MV-4-11 (cell line): ENCODE measurements around the gene IQCN.

ENCODE experiments used
- DNase-seq: peaks from one replicate; lab custom pipeline; 2025; lab: John Stamatoyannopoulos, UW

IQCN gene

DNA sequence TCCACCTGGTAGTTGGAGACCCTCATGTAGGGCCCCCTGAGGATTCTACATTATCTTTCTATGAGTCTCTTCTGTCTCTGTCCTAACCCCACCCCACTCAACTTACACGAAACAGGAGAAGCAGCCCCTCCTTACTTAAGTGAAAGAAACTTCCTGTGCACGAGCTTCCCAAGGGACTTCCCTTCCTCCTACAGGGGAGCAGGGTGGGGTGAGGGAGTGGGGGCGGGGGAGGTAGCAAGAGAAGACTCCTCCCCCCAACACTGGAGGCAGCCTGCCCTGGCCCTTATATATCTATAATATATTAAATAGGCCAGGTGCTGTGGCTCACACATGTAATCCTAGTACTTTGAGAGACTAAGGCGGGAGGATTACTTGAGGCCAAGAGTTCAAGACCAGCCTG is 42.5 kb downstream of the IQCN start:
- no peak for DNase-seq

DNA sequence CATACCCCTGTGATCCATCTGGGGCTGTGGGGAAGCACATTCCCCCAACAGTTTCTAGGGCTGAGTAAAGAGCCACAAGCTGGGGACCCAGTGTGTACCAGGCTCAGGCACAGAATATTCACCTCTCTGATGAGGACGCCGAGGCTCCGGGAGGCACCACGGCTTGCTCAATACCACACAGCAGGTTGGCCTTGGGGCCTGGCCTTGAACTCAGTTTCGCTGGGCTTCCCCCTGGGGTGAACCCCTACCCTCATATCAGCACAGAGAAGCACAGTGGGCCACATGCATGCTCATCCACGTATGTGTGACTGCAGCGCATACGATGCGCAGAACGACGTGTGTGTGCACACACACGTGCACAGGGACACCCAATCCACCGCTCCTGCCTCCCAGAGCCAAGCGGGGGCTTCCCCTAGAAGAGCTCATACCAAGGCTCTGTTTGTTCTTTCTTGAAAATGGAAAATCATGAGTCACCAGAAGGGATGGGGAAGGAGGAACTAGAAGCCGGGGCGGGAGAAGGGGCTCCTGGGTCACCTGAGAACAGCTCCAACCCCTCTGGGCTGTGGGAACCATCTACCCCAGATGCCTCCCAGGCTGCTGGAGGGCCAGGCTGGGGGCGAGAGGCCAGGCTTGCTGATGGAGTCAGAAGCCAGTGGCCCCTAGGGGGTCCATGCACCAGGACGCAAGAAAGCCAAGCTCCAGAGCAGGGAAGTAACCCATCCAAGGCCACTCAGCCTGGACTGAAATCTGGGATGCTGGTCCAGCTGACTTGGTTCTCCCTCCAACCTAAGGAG is 43.1 kb downstream of the IQCN start:
- peak; percentile 31 for DNase-seq

DNA sequence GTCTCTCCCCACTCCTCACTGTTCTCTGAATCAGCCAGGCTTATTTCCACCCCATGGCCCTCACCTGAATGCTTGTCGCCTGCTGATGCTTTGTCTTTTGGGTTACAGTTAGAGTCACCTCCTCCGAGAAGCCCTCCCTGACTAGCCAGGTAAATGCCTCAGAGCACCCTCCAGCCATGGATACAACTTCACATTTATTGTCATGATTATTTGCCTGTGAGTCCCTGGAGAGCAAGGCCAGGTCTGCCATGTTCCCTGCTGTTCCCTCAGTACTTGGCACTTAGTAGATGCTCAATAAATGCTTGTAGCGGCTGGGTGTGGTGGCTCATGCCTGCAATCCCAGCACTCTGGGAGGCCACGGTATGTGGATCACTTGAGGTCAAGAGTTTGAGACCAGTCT is 44.3 kb downstream of the IQCN start:
- no peak for DNase-seq

DNA sequence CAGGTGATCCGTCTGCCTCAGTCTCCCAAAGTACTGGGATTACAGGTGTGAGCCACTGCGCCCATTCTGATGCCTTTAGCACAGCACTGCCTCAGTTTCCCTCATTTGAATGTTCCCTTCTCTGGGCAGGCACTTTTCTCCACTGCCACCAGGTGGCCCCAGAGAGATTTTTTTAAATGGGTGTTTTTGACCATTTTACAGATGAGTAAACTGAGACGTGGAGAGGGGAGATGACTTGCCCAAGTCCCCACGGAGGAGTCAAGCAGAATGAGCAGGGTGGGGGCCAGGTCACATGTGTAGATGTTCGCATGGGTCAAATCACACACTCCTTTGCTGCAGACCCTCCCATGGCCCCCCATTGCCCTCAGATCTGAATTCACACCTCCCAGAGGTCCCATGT is 44.8 kb downstream of the IQCN start:
- no peak for DNase-seq

DNA sequence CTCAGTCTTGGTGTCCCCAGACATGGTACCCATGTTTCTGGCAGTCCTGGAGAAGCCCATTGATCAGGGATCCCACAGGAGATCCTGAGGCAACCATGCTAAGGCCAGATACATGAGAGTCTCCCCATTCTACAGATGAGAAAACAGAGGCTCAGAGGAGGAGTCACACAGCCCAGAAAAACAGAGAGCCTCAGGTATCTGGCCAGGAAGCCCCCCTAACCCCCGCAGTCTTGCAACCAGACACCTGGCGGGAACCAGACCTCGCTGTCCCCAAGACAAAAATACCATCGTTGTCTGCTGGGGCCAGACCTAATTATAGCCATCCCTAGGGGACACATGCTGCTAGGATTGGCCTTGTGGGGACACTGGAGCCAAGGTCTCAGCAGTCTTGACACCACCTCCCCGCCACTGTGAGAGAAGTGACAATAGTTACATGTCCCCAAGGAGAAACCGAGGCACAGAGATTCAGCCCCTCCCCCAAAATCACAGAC is 46.4 kb downstream of the IQCN start:
- no peak for DNase-seq

DNA sequence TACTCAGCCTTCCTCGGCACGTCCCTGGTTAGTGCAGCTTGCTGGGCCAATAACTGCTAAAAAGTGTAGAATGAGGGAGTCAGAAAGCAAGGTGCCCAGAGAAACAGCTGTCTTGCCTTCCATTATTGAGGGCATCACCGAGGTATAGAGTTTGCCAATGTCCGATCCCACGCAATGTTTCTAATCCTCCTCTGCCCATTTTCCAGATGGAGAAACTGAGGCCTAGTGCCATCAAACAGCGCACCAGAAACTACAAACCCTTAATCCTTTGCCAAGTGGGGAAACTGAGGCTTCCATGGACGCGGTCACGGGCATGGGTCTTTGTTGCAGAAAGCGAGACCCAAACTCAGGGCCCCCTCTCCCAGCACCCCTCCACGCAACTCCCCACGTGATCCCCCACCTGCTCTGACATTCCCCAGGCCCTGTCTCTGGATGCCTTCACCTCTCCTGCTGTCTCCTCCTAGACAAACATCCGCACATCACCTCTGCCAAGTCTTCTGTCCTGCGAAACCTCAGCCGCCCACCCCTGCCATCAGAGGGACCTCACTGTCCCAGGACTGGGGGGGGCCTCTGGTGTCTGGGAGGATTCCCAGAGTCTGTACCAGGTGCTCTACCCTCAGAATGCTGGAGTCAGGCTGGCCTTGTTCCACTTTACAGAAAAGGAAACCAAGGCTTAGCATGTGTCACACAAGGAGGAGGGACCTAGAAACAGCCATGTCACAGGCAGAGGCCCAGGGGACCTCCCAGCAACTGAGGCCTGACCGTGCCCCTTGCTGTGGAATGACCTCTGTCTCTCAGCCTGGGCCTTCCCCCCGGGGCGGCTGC is 47.1 kb downstream of the IQCN start:
- no peak for DNase-seq

DNA sequence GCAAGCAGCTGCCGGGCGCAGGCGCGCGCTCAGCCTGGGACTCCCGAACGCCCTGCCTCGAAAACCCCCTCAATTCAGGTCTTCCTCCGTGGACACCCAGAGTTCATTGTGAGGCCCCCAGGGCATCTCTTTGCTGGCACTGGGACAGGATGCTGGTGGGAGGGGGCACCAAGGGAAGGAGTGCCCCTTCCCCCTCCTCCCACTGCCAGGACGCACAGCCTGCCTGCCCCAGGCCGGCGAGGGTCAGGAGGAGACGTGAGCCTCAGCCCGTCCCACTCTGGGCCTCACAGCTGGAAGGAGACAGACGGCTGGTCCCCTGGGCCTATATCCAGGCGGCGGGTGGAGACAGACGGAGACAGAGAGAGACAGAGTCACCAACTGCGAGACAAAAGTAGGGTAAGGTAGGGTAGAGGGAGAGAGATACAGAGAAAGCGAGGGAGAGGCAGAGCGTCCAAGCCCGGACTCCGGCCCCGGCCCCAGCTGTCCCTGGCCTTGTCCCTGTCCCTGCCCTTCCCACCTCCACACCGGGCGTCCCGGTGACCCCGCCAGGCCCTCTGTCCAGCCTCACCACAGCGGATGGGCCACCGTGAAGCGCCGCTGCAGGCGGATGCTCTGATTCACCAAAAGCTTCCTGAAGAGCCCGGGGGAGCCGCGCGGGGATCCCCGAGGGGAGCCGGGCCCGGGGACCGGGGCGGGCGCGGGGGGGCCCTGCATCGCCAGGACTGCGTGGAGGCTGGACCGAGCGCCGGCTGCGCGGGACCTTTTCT is 48.4 kb downstream of the IQCN start, which contains the start of gene PDE4C:
TSS of gene PDE4C (minus strand) at position 737 of the 767 bp plus-strand sequence. CDS start at position 714, 23 bp downstream.
- no peak for DNase-seq

DNA sequence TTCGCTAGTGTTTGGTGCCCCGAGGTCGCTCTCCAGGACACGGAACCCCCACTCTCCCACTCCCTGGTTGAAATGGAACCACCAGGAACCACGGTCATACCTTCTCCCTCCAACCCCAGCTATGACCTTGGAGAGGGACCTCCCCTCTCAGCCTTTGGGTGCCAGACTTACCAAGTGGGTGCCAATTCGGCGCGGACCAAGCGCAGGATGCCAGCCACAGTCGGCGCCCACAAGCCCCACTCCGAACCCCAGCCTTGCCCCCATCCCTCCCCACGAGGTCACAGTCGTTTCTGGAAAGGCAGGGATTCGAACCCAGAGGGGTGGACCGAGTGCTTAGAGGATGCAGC is 48.9 kb downstream of the IQCN start:
- DNase-seq, result no peak

DNA sequence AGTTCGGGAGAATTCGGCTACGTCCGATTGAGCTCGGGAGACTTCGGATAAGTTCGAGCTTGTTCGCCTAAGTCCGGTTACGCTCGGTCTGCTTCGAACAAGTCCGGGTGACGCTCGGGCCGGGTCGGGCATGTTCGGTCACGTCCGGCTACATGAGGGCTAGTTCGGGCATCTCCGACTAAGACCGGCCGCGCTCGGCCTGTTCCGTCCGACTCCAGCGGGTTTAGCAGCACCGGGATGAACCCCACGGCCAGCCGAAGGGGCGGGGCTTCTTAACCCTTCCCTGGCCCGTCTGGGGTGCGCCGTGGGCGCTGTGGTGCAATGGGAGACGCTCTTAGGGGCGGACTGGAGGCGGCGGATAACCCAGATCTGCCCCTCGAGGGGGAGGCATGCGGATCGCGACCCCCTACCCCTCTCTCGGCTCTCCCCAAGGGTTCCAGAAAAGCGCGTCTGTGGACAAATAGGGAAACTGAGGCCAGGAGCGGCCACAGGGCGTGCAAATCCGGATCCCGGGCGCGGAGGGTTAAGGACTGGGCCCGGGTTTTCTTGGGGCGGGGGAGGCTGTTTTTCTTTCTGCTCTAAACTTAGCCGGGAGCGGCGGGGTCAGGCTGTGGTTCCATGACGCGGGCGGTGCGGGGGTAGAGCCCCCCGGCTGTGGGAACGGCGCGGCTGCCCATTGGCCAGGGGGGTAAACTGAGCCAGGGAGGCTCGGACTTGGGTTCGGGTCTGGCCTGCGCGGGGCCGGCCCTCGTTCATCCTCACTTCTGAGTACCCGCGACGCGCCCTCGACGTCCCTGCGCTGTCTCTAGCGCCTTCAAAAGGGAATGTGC is 49.5 kb downstream of the IQCN start:
- DNase-seq, result peak; percentile 100

DNA sequence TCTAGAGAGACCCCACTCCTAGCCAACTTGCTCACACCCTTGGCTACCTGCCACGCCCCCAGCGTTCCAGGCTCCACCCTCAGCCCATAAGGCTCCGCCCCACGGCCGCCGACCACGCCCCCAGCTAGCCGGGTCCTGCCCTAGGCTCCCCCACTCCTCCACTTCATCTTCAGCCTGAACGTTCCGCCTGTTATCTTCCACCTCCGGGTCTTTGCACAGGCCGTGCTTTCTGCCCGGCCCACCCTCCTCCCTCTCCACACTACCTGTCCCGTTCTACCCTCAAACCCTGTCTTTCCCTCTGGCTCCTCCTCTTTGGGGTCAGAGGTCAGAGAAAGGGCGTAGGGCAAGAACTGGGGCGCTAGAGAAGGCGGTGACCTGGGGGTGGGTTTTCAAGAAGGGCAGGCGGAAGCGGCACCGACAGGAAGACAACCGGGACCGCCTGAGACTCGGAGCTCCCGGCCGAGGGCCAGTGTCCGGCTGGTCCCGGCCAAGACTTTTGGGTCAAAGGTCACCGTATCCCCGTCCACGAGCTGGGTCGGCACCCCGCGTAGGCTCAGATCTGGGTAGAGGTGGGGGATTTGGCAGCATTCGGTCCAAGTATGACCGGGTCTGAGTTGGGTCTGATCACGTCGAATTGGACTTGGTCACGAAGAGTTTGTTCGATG is 50.3 kb downstream of the IQCN start:
- peak; percentile 77 for DNase-seq

DNA sequence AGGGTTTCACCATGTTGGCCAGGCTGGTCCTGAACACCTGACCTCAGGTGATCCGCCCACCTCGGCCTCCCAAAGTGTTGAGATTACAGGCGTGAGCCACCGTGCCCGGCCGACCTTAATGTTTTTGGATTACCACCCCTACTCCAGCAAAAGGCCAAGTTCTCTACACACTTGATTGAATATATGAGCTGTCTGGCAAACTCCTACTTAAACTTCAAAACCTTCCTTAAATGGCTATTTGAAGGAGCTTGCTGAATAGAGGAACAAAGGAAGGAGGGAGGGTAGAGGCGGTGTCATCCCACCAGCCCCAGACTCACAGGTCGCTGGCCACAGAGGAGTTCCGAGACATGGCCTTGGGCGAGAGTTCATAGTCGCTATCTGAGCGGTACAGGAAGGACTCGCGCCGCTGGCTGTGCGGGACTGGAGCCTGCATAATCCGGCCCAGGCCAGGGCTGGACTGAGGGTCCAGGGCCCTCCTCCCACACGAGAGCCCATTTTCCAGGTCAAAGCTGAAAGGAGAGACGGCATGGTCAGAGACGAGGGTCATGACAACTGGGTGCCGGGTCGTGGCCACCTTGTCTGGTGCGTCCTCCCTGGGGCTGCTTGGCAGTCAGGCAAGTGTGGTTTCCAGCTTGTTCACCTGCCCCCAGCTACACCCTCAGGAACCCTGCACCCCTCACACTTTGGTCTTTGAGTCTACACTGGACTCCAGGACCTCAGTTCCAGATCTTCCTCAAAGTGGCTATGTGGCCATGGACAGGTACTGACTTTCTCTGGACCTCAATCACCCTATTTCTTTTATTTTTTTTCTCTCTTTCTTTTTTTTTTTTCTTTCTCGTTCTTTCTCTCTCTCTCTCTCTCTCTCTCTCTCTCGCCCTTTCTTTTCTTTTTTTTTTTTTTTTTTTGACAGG is 52.2 kb downstream of the IQCN start:
- DNase-seq, result no peak

DNA sequence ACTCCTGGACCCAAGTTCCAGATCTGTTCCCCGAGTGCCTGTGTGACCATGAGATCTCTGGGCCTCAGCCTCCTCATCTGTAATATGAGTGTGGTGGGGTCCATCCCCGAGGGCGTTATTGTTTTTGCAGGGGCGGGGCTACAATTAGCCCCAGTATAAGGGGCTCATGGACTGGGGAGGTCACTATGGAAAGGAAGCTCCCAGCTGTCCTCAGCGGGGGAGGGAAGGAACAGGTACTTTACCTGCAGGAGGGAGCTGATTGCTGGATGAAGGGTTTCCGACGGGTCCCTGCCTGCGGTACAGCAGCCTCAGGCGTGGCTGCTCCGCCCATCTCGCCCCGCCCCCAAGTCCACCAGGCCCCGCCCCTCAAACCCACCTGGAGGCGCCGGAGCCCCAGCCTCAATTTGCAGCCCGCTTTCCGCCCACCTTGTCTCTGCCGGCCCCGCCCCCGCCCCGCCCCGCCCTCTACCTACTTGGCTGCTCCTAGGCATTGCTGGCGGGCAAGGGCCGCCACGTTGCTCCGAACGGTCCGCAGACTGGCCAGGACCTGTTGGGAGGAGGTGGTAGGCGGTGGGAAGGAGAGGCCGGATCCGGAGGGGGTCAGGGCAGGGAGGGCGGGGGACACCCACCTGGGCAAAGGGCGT is 53.5 kb downstream of the IQCN start:
- no peak for DNase-seq

DNA sequence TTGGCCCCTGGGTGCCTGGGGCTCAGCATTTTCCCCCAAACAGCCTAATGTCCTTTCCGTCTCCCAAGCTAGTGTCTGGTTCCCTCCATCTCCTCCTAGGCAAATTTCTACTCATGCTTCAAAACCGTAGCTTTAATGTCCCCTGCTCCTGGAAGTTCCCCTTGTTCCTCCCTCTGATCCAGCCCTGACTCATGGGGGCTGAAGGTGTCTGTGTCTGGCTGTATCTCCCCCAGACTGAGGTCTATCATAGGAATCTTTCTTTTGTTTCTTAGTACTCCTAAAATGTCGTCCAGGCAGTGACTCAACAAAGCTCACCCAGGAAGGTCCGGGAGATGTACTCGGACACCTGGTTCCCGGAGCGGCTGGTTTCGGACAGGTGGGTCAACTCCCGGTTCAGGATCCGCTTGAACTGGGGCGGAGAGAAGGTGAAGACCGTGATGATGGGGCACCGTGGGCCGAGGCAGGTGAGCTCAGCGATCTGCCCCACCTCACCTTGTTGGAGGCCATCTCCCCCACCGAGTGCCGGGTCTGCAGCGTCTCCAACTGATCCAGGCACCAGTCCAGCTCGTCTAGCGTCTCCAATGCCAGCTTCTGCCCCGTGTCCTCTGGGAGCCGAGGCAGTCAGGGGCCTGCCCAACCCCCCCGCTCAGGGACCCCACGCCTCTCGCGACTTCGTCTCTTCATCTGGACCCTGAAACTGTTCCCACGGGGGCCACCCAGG is 54.2 kb downstream of the IQCN start:
- DNase-seq, result no peak

DNA sequence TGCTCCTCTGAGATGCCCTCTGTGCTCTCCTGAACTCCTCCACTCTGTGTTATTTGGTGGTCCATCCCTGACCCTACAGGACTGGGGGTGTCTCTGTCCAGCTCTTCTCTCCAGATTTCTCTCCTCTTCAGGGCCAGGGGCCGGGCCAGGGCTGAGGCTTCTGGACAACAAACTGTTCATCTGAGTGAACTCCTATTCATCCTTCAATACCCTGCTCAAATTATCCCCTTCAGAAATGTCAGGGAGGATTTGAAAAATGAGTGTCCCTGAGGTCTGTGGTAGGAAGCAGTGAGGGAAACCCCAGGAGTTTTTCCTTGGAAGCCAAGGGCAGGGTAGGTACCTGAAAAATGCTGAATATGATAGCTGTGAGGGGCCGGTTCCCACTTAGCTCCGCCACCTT is 55.7 kb downstream of the IQCN start:
- DNase-seq, result no peak

DNA sequence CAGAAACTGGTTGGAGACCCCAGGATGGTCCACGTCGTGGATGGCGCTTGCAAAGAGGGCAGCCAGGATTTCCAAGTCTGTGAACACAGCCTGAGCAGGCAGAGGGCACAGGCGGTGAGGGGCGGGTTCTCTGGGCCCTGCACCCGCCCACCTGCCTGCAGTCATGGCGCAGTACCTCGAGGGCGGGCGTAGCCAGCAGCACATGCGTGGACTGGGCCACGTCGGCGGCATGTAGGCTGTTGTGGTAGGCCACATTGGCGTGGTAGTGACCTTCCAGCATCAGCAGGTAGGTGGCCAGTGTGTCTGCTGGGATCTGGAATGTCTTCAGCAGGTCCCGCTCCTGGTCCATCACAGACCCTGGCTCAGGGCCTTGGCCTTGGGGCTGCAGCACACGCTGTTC is 56.1 kb downstream of the IQCN start:
- DNase-seq, result no peak

DNA sequence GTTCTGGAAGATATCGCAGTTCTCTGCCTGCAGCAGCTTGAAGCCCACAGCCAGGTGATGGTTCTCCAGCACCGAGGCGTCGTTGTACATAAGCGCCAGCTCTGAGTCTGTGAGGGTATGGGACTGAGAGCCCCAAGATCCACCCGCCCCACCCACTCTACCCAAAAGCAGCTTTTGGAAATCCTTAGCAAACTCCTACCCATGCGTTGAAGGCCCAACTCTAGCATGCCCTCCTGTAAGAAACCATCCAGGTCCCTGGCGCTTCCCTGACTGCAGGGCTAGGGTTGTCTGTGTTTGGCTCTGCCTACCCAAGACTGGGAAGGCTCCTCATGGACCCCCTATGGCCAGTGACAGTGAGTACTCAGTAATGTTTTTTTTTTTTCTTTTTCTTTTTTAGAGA is 57.5 kb downstream of the IQCN start:
- no peak for DNase-seq

DNA sequence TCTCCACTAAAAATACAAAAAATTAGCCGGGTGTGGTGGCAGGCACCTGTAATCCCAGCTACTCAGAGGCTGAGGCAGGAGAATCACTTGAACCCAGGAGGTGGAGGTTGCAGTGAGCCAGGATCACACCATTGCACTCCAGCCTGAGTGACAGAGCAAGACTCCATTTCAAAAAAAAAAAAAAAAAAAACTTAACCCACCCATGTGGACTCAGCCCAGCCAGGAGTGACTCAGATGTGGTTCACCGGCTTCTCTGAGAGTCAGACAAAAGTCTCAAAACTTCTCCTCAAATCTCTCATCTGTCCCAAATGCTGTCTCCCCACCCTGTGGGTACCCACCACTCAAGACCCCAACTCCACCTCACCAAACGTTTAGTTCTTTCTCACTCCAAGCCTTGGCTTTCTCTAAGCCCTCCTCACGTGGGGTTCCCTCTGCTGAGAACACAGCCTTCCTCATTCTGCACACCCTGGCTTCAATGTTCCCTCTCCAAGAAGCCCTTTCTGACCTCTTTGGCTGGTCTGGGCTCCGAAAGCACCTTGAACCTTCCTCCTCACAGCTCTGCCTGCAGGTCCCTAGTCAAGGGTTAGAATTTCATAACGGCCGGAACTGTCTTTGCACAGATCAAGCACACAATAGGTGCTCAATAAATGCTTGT is 59.3 kb downstream of the IQCN start:
- DNase-seq, result peak; percentile 68

DNA sequence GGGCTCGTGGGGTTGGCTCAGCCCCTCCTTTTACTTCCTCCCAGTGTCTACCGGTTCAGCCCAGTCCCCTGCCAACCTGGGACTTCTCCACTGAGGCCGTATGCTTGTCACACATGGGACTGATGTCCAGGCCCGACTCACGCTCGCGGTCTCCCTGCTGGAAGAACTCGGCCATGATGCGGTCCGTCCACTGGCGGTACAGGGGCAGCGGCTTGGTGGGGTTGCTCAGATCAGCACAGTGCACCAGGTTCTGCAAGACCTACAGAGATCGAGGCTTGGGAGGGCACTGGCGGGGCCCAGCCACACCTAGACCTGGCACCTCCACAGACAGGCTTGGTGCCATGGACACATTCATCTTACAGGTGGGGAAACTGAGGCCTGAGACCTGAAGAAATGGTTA is 62.6 kb downstream of the IQCN start:
- no peak for DNase-seq
